NCI-H748 treated with DMSO at 0.1 percent for 48 hours (cell line): ENCODE results near the gene BICD1.
"Not testable (repeated sequence)": the region's sequence is repeated elsewhere in the genome, so short reads cannot be mapped to it uniquely, and the experiment has no call there.

Source experiments
- DNase-seq: peaks from one replicate; lab custom pipeline; 2025; lab: John Stamatoyannopoulos, UW

BICD1 gene

DNA sequence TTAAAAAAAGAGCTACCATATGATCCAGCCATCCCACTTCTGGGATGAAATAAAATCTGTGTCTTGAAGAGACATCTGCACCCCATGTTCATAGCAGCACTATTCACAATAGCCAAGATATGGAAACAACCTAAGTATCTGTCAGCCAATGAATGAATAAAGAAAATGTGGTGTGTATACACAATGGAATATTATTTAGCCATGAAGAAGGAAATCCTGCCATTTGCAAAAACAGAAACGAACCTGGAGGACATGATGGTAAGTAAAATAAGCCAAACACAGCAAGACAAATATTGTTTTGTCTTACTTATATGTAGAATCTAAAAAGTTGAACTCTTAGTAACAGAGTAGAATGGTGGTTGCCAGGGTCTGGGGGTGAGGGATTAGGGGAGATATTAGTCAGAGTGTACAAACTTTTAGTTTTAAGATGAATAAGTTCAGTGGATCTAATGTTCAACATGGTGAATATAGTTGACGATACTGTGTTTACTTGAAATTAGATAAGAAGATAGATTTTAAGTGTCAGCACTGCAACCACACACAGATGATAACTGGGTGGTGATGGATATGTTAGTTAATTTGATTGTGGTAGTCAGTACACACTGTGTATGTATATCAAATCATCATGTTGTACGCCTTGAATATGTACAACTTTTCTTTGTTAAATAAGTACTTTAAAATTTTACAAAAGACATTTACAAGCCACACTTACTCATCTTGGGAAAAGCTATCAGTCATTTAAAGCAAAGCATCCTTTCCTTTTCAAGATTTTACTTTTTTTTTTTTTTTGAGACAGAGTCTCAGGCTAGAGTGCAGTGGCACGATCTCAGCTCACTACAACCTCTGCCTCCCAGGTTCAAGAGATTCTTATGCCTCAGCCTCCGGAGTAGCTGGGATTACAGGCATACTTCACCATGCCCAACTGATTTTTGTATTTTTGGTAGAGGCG is 89.9 kb downstream of the BICD1 start:
- DNase-seq = no peak

- DNase-seq = no peak
Measured at GRCh38 chr12:32197421-32197820, 90.8 kb downstream of the BICD1 start.

DNA sequence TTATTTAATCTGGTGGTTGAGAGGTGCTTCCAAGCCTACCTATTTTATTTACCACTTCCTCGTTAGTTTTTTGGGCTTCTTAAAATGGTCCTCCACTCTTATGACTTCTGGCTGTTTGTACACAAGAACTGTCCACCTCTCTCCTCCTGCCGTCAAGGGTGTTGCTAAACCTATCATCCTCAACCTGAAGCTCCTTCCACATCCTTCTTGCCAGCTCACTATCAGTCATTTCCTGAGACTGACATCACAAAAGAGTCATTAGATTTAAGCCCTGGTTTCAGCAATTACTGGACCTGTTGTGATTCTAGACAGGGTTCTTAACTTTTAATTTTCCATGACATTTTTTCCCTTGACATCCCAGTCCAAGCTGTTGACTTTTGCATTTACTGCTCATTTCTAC is 91.9 kb downstream of the BICD1 start:
- DNase-seq = no peak

GRCh38 chr12:32201096-32201495 is 94.4 kb downstream of the BICD1 start:
- DNase-seq = no peak

- DNase-seq = no peak
Measured at GRCh38 chr12:32201976-32202375, 95.3 kb downstream of the BICD1 start.

DNA sequence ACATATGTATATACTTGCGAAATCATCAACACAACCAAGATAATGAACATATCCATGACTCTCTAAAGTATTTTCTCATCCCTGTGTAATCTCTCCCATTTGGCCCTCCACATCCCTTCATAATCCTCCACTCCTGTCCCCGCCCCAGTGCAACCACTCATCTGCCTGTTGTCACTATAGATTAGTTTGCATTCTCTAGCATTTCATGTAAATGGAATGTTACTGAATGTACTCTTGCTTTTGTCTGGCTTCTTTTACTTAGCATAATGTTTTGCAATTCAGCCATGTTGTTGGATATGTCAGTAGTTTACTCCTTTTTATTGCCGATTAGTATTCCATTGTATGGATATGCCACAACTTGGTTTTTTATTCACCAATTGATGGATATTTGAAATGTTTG is 99.1 kb downstream of the BICD1 start:
- no peak for DNase-seq

DNA sequence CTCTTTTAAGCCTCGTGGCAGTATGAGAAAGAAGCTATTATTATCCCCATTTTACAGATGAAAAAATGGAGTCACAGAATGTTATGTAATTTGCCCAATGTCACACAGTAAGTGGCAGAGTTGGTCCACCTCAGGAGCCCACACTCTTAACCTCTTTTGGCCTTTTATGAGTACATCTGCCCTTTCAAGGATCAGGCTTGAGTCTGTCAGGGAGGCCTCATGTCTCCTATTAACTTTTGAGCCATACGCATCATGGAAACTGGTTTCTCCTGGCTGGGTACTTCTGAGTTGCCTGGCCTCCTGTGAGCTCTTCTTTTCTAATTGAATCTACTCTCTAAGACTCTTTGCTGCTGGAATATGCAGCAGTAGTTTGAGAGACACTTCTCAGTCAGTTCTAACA is 101.7 kb downstream of the BICD1 start:
- no peak for DNase-seq

DNA sequence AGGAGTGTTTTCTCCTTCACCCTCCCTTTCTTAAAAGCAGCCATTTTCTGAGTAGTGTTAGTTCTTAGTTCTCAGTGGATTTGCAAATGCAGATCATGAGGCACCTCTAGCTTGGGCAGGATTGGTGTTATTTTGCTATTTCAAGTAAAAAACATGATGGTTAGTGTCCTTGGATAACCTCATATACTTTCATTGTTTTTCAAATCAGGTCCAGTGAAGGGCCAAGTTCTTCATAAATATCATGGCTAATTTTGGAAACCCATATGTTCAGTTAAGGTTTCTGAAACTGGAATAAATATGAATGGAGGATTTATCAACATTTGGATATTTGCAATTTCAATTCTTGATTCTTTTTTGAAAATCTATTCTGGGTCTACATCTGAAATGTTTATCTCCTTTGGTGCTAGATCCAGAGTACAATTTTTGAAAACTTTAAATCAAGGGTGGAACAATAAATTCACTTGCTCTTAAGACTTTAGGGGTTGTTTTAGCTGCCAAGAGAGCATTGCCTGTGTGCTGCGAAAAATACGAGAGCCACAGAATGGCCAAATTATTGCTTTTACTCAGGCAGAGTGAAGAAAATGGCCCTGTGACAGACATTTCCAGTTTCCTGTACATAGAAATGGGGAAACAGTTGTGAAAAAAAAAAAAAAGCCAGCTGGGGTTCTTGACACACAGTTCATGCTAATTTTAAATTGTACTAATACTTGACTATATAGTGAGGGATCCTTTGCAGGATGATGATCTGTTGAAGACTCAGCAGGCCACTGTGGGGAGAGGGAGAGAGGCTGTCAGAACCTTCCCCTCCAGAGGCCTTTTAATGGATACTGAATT is 104.6 kb downstream of the BICD1 start:
- no peak for DNase-seq

- DNase-seq = no peak
Measured at GRCh38 chr12:32211900-32212156, 105.2 kb downstream of the BICD1 start.

DNA sequence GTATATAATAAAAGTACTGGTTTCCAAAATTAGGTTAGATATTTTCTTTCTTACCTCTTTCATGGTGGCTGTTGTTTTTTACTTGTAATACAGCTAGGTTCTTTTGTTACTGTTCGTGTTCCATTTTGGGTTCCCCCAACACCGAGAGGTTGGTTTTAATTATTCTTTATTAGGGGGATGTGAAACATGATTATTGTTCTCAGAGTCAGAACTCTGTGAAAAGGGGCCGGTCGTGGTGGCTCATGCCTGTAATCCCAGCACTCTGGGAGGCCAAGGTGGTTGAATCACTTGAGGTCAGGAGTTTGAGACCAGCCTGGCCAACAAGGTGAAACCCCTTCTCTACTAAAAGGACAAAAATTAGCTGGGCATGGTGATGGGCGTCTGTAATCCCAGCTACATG is 108.1 kb downstream of the BICD1 start:
- no peak for DNase-seq

- no peak for DNase-seq
Measured at GRCh38 chr12:32217354-32218310, 111.0 kb downstream of the BICD1 start.

- no peak for DNase-seq
Measured at GRCh38 chr12:32223941-32224340, 117.3 kb downstream of the BICD1 start.

- DNase-seq = no peak
Measured at GRCh38 chr12:32226768-32227167, 120.1 kb downstream of the BICD1 start.

- DNase-seq = no peak
Measured at GRCh38 chr12:32229971-32230612, 123.4 kb downstream of the BICD1 start.

- DNase-seq = no peak
Measured at GRCh38 chr12:32230613-32230993, 124.0 kb downstream of the BICD1 start.

DNA sequence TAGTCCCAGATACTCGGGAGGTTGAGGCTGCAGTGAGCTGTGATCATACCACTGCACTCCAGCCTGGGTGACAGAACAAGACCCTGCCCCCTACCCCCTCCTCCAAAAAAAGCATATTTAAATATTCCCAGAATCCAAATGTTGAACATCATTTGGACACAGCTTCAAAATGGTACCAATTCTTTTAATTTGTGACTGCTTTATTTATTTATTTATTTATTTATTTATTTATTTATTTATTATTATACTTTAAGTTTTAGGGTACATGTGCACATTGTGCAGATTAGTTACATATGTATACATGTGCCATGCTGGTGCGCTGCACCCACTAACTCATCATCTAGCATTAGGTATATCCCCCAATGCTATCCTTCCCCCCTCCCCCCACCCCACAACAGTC is 124.7 kb downstream of the BICD1 start:
- DNase-seq = not testable (repeated sequence)

DNA sequence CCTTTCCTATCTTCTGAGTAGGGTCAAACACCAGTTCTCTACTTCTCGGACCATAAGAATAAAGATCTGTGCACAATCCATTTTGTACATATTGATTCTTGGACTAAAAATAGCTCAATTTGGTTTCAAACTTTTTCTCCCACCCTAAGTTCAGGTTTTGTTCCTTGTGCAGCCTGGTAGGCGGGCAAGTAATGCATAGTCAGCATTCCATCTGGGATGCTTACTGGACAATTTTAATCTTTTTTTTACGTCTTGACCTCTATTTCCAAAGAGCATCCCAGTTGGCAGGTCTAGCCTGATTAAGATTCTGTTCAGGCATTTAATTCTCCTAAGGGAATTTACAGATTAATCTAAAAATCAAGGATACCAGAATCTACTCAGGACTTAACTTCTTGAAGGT is 126.9 kb downstream of the BICD1 start:
- no peak for DNase-seq

DNA sequence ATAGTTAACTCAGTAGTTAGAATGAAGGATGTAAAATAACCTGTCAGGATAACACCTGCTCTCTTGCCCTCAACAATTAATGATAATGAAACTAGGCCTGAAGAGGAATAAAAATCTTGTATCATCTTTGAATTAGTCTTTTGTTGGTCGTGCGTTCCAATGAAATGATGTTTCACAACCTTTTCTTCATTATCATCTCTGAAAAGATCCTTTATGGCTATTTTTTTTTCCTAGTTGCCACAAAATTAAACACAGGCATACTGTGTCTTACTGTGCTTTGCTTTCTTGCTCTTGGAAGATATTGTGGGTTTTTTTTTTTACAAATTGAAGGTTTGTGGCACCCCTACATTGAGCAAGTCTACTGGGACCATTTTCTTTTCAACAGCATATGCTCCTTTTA is 128.6 kb downstream of the BICD1 start:
- DNase-seq = no peak

GRCh38 chr12:32240162-32240561 is 133.5 kb downstream of the BICD1 start:
- DNase-seq = no peak

GRCh38 chr12:32240831-32241230 is 134.2 kb downstream of the BICD1 start:
- DNase-seq = no peak

GRCh38 chr12:32242641-32243040 is 136.0 kb downstream of the BICD1 start:
- DNase-seq = no peak
